Measurements from ENCODE around the gene CSMD2. TPM values are rescaled to one million over a fixed set of nuclear protein-coding genes. Genes with fewer than 3 reads are reported as not detected.
A peak's percentile ranks its signal among the peaks of the same experiment; 100 is the strongest.

The CSMD2 gene
- total RNA-seq, 1 experiment from 2014 or later, result 0.22 TPM

DNA sequence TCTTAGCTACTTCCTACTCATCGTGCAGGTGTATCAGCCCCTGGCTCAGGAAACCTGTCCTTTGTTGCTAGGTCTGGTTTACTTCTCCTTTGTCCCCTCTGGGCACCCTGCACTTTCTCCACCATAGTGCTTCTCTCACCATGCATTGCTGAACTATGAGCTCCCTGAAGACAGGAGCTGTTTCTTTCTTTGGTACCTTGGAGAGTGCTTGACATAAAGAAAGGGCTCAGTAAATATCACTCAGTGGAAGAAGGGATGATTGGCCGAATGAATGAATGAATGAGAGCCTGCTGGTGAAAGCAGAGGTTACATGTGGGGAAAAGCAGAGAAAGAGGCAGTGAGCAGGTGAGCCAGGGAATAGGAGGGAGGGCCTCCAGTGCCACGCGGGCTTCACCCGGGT is 310.9 kb downstream of the CSMD2 start:
- ATAC-seq, result no peak
- Histone ChIP-seq H3K9ac (ENCODE audit: low read length) (no peak overlapping the region), H2AFZ (ENCODE audit: low read depth, low read length, poor library complexity, severe bottlenecking) (no peak overlapping the region), H3K4me1 (ENCODE audit: control insufficient read depth in 1 of 2, insufficient read depth in 2 of 2, low read length in 2 of 2) (no peaks in the 10 kb centered on the region), H3K4me3 (replicated peaks in 1 of 2; ENCODE audit: low read depth in 1 of 2, low read length in 2 of 2) (no peak overlapping the region), H3K9me2 (ENCODE audit: insufficient read depth) (no peaks in the 10 kb centered on the region), H3K27ac (ENCODE audit: low read depth, low read length) (no peak overlapping the region), H3K79me2 (ENCODE audit: insufficient read depth, low read length) (no peaks in the 10 kb centered on the region), H3K27me3 (ENCODE audit: insufficient read depth, low read length) (peaks cover 44% of the 10 kb centered on the region), H3K9me3 (ENCODE audit: control insufficient read depth in 1 of 2, insufficient read depth in 1 of 2, low read depth in 1 of 2, low read length in 2 of 2) (no peaks in the 10 kb centered on the region), H3K4me2 (ENCODE audit: low read length) (no peak overlapping the region), H4K20me1 (ENCODE audit: insufficient read depth) (no peaks in the 10 kb centered on the region), H3K36me3 (ENCODE audit: control insufficient read depth in 1 of 2, insufficient read depth in 2 of 2, low read length in 2 of 2) (no peaks in the 10 kb centered on the region)
- intact Hi-C loops (cut with micrococcal nuclease), result no loop called here
- POLR2A ChIA-PET, result no interaction called here
- BruUV-seq (replicated peaks), result no TSS peak
- CTCF ChIA-PET, result no interaction called here
- no peak for DNase-seq (ENCODE audit: low read depth, low spot score)
- TF ChIP-seq, protein P1, sequence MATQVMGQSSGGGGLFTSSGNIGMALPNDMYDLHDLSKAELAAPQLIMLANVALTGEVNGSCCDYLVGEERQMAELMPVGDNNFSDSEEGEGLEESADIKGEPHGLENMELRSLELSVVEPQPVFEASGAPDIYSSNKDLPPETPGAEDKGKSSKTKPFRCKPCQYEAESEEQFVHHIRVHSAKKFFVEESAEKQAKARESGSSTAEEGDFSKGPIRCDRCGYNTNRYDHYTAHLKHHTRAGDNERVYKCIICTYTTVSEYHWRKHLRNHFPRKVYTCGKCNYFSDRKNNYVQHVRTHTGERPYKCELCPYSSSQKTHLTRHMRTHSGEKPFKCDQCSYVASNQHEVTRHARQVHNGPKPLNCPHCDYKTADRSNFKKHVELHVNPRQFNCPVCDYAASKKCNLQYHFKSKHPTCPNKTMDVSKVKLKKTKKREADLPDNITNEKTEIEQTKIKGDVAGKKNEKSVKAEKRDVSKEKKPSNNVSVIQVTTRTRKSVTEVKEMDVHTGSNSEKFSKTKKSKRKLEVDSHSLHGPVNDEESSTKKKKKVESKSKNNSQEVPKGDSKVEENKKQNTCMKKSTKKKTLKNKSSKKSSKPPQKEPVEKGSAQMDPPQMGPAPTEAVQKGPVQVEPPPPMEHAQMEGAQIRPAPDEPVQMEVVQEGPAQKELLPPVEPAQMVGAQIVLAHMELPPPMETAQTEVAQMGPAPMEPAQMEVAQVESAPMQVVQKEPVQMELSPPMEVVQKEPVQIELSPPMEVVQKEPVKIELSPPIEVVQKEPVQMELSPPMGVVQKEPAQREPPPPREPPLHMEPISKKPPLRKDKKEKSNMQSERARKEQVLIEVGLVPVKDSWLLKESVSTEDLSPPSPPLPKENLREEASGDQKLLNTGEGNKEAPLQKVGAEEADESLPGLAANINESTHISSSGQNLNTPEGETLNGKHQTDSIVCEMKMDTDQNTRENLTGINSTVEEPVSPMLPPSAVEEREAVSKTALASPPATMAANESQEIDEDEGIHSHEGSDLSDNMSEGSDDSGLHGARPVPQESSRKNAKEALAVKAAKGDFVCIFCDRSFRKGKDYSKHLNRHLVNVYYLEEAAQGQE (IDR thresholded peaks at IDR 0.05; ENCODE audit: low read depth), result peak; percentile 5; the same call in 1 of the 2 replicates
- no peak for TF ChIP-seq POLR2AphosphoS5 (IDR thresholded peaks at IDR 0.05; ENCODE audit: low read depth, low read length)
- RAD21 ChIA-PET (ENCODE audit: low non-redundant PET in 1 of 2, low total read pairs in 2 of 2, uncharacterized antibody in 2 of 2, unreplicated experiment in 2 of 2), result no interaction called here

DNA sequence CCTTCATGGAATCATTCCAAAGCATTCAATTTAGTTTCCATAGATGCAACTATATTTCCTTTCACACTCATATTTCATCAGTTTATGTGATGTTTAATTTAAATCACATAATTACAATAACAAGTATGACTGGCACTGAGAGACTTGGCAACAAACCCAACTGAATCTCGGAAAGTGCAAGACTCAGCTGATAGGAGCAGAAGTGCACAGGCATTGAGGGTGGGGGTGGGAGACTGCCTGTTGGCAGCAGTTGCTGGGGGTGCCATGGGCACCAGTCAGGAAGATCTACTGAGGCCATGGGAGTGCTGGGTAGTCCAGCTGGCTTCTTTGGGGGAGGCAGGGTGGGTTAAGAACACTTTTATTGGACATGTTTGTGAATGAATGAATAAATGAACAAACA is 311.6 kb downstream of the CSMD2 start:
- H3K4me2 ChIP-seq (ENCODE audit: low read length), result no peak overlapping the region
- ChIA-PET POLR2A (no interaction called here), RAD21 (ENCODE audit: low non-redundant PET in 1 of 2, low total read pairs in 2 of 2, uncharacterized antibody in 2 of 2, unreplicated experiment in 2 of 2) (no interaction called here), CTCF (no interaction called here)
- H4K20me1 ChIP-seq (ENCODE audit: insufficient read depth), result no peaks in the 10 kb centered on the region
- H3K36me3 ChIP-seq (ENCODE audit: control insufficient read depth in 1 of 2, insufficient read depth in 2 of 2, low read length in 2 of 2), result no peaks in the 10 kb centered on the region
- H3K79me2 ChIP-seq (ENCODE audit: insufficient read depth, low read length), result no peaks in the 10 kb centered on the region
- peaks cover 47% of the 10 kb centered on the region for H3K27me3 ChIP-seq (ENCODE audit: insufficient read depth, low read length)
- intact Hi-C loops (cut with micrococcal nuclease), result no loop called here
- H2AFZ ChIP-seq (ENCODE audit: low read depth, low read length, poor library complexity, severe bottlenecking), result no peak overlapping the region
- no peaks in the 10 kb centered on the region for H3K9me2 ChIP-seq (ENCODE audit: insufficient read depth)
- H3K9me3 ChIP-seq (ENCODE audit: control insufficient read depth in 1 of 2, insufficient read depth in 1 of 2, low read depth in 1 of 2, low read length in 2 of 2), result no peaks in the 10 kb centered on the region
- ATAC-seq, result no peak
- no TSS peak for BruUV-seq (replicated peaks)
- H3K4me1 ChIP-seq (ENCODE audit: control insufficient read depth in 1 of 2, insufficient read depth in 2 of 2, low read length in 2 of 2), result no peaks in the 10 kb centered on the region
- no peak overlapping the region for H3K4me3 ChIP-seq (replicated peaks in 1 of 2; ENCODE audit: low read depth in 1 of 2, low read length in 2 of 2)
- no peak for DNase-seq (ENCODE audit: low read depth, low spot score)
- no peak overlapping the region for H3K27ac ChIP-seq (ENCODE audit: low read depth, low read length)
- no peak overlapping the region for H3K9ac ChIP-seq (ENCODE audit: low read length)
- TF ChIP-seq TCF7L2 (IDR thresholded peaks at IDR 0.05; ENCODE audit: borderline replicate concordance, extremely low read depth, insufficient read depth, insufficient read length), result no peak
- TF ChIP-seq EZH2 (IDR thresholded peaks at IDR 0.05), result no peak
- no peak for TF ChIP-seq JUND (IDR thresholded peaks at IDR 0.05)
- no peak for TF ChIP-seq POLR2A (IDR thresholded peaks at IDR 0.05; ENCODE audit: borderline replicate concordance, extremely low read depth, insufficient read depth, insufficient read length)
- TF ChIP-seq EGR1 (IDR thresholded peaks at IDR 0.05; ENCODE audit: low read depth), result no peak
- no peak for TF ChIP-seq FOSL1 (IDR thresholded peaks at IDR 0.05; ENCODE audit: low read depth)
- TF ChIP-seq, protein P2, sequence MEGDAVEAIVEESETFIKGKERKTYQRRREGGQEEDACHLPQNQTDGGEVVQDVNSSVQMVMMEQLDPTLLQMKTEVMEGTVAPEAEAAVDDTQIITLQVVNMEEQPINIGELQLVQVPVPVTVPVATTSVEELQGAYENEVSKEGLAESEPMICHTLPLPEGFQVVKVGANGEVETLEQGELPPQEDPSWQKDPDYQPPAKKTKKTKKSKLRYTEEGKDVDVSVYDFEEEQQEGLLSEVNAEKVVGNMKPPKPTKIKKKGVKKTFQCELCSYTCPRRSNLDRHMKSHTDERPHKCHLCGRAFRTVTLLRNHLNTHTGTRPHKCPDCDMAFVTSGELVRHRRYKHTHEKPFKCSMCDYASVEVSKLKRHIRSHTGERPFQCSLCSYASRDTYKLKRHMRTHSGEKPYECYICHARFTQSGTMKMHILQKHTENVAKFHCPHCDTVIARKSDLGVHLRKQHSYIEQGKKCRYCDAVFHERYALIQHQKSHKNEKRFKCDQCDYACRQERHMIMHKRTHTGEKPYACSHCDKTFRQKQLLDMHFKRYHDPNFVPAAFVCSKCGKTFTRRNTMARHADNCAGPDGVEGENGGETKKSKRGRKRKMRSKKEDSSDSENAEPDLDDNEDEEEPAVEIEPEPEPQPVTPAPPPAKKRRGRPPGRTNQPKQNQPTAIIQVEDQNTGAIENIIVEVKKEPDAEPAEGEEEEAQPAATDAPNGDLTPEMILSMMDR (IDR thresholded peaks at IDR 0.05 in 2 of 3, conservative IDR thresholded peaks at IDR 0.05 in 1 of 3; ENCODE audit: borderline replicate concordance in 1 of 3, insufficient read depth in 1 of 3, low read depth in 2 of 3, low read length in 2 of 3), result no peak
- no peak for TF ChIP-seq ZNF274 (IDR thresholded peaks at IDR 0.05; ENCODE audit: low read depth, low read length)
- TF ChIP-seq, protein P3, sequence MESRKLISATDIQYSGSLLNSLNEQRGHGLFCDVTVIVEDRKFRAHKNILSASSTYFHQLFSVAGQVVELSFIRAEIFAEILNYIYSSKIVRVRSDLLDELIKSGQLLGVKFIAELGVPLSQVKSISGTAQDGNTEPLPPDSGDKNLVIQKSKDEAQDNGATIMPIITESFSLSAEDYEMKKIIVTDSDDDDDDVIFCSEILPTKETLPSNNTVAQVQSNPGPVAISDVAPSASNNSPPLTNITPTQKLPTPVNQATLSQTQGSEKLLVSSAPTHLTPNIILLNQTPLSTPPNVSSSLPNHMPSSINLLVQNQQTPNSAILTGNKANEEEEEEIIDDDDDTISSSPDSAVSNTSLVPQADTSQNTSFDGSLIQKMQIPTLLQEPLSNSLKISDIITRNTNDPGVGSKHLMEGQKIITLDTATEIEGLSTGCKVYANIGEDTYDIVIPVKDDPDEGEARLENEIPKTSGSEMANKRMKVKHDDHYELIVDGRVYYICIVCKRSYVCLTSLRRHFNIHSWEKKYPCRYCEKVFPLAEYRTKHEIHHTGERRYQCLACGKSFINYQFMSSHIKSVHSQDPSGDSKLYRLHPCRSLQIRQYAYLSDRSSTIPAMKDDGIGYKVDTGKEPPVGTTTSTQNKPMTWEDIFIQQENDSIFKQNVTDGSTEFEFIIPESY (IDR thresholded peaks at IDR 0.05; ENCODE audit: extremely low read depth, insufficient replicate concordance, low read length), result no peak
- no peak for TF ChIP-seq YY1 (IDR thresholded peaks at IDR 0.05; ENCODE audit: extremely low read depth, insufficient replicate concordance, low read depth, low read length)
- no peak for TF ChIP-seq CEBPB (IDR thresholded peaks at IDR 0.05; ENCODE audit: low read depth)
- TF ChIP-seq EZH2phosphoT487 (IDR thresholded peaks at IDR 0.05; ENCODE audit: borderline replicate concordance), result no peak
